Activated naive CD8-positive, alpha-beta T cell treated with anti-CD3 and anti-CD28 coated beads, Interleukin-2, amount 50 U/mL, for 24 hours (primary cell): ENCODE measurements around the gene PDLIM3.
"Not testable (repeated sequence)": the region's sequence is repeated elsewhere in the genome, so short reads cannot be mapped to it uniquely, and the experiment has no call there.

ENCODE experiments used
- ATAC-seq: fragments of 150-1000 bp; cut with Tn5 transposase; one replicate; pipeline ENCODE4 v1.10.0; 2021
- DNase-seq: peaks from one replicate; pipeline ENCODE4 v3.0.0; 2021
- H3K27ac Mint-ChIP-seq: one replicate; pipeline ENCODE4 v1.8.0; 2021; ENCODE audit warnings: mild to moderate bottlenecking, mixed read lengths
- H3K27me3 Mint-ChIP-seq: one replicate; pipeline ENCODE4 v1.8.0; 2021; ENCODE audit warnings: mixed read lengths
- H3K36me3 Mint-ChIP-seq: one replicate; pipeline ENCODE4 v1.8.0; 2021; ENCODE audit warnings: low read depth, mixed read lengths
- H3K4me1 Mint-ChIP-seq: one replicate; pipeline ENCODE4 v1.8.0; 2021; ENCODE audit warnings: mixed read lengths
- H3K4me3 Mint-ChIP-seq: one replicate; pipeline ENCODE4 v1.8.0; 2021; ENCODE audit warnings: mild to moderate bottlenecking, moderate library complexity, mixed read lengths
- H3K9me3 Mint-ChIP-seq: one replicate; pipeline ENCODE4 v1.8.0; 2021; ENCODE audit warnings: mixed read lengths

PDLIM3 gene

GRCh38 chr4:185565696-185566095, 30.4 kb upstream of the PDLIM3 start:
- no peak for DNase-seq
- Mint-ChIP-seq H3K36me3 (no peaks in the 10 kb centered on the region), H3K27me3 (peaks cover 11% of the 10 kb centered on the region), H3K4me3 (no peak overlapping the region), H3K4me1 (no peaks in the 10 kb centered on the region), H3K27ac (no peak overlapping the region), H3K9me3 (no peaks in the 10 kb centered on the region)
- ATAC-seq: no peak

GRCh38 chr4:185564349-185564748, 29.0 kb upstream of the PDLIM3 start:
- Mint-ChIP-seq H3K27ac (no peak overlapping the region), H3K9me3 (no peaks in the 10 kb centered on the region), H3K27me3 (peaks cover 11% of the 10 kb centered on the region), H3K36me3 (no peaks in the 10 kb centered on the region), H3K4me3 (no peak overlapping the region), H3K4me1 (no peaks in the 10 kb centered on the region)
- ATAC-seq (no peak), DNase-seq (no peak)

- H3K27me3 Mint-ChIP-seq: peaks cover 20% of the 10 kb centered on the region
- ATAC-seq (no peak), DNase-seq (no peak)
- H3K36me3 Mint-ChIP-seq: no peaks in the 10 kb centered on the region
- no peak overlapping the region for H3K4me3 Mint-ChIP-seq
- no peak overlapping the region for H3K27ac Mint-ChIP-seq
- H3K4me1 Mint-ChIP-seq: no peaks in the 10 kb centered on the region
- H3K9me3 Mint-ChIP-seq: no peaks in the 10 kb centered on the region
Measured at GRCh38 chr4:185562531-185562930, 27.2 kb upstream of the PDLIM3 start.

- DNase-seq (no peak), ATAC-seq (no peak)
- Mint-ChIP-seq H3K4me1 (no peaks in the 10 kb centered on the region), H3K36me3 (no peaks in the 10 kb centered on the region), H3K27me3 (peaks cover 31% of the 10 kb centered on the region), H3K4me3 (no peak overlapping the region), H3K9me3 (no peaks in the 10 kb centered on the region), H3K27ac (no peak overlapping the region)
Measured at GRCh38 chr4:185560316-185560715, 25.0 kb upstream of the PDLIM3 start.

GRCh38 chr4:185559915-185560281, 24.6 kb upstream of the PDLIM3 start:
- Mint-ChIP-seq H3K4me1 (no peaks in the 10 kb centered on the region), H3K27me3 (peaks cover 31% of the 10 kb centered on the region), H3K27ac (no peak overlapping the region), H3K36me3 (no peaks in the 10 kb centered on the region), H3K9me3 (no peaks in the 10 kb centered on the region), H3K4me3 (no peak overlapping the region)
- DNase-seq: no peak
- ATAC-seq: no peak

GRCh38 chr4:185559251-185559914, 24.1 kb upstream of the PDLIM3 start:
- not testable (repeated sequence) for H3K36me3 Mint-ChIP-seq, DNase-seq, H3K9me3 Mint-ChIP-seq, ATAC-seq, H3K4me3 Mint-ChIP-seq, H3K27ac Mint-ChIP-seq, H3K4me1 Mint-ChIP-seq
- peaks cover 31% of the 10 kb centered on the region for H3K27me3 Mint-ChIP-seq

GRCh38 chr4:185554365-185555126, 19.2 kb upstream of the PDLIM3 start:
- no peaks in the 10 kb centered on the region for H3K36me3 Mint-ChIP-seq
- H3K4me1 Mint-ChIP-seq: no peaks in the 10 kb centered on the region
- no peak overlapping the region for H3K27ac Mint-ChIP-seq
- H3K9me3 Mint-ChIP-seq: no peaks in the 10 kb centered on the region
- no peak overlapping the region for H3K4me3 Mint-ChIP-seq
- DNase-seq (no peak), ATAC-seq (no peak)
- peaks cover 24% of the 10 kb centered on the region for H3K27me3 Mint-ChIP-seq

- Mint-ChIP-seq H3K4me3 (no peak overlapping the region), H3K27ac (no peak overlapping the region), H3K27me3 (peaks cover 13% of the 10 kb centered on the region), H3K4me1 (no peaks in the 10 kb centered on the region), H3K36me3 (no peaks in the 10 kb centered on the region), H3K9me3 (no peaks in the 10 kb centered on the region)
- no peak for ATAC-seq
- no peak for DNase-seq
Measured at GRCh38 chr4:185552254-185552653, 16.9 kb upstream of the PDLIM3 start.

GRCh38 chr4:185550933-185551332, 15.6 kb upstream of the PDLIM3 start:
- H3K27me3 Mint-ChIP-seq: peaks cover 5% of the 10 kb centered on the region
- H3K4me3 Mint-ChIP-seq: no peak overlapping the region
- ATAC-seq: no peak
- no peaks in the 10 kb centered on the region for H3K36me3 Mint-ChIP-seq
- H3K4me1 Mint-ChIP-seq: no peaks in the 10 kb centered on the region
- H3K27ac Mint-ChIP-seq: no peak overlapping the region
- H3K9me3 Mint-ChIP-seq: no peaks in the 10 kb centered on the region
- DNase-seq: no peak

GRCh38 chr4:185549095-185549639, 13.9 kb upstream of the PDLIM3 start:
- no peak for DNase-seq
- Mint-ChIP-seq H3K9me3 (no peaks in the 10 kb centered on the region), H3K4me3 (no peak overlapping the region), H3K27ac (no peak overlapping the region), H3K4me1 (no peaks in the 10 kb centered on the region), H3K27me3 (peaks cover 4% of the 10 kb centered on the region), H3K36me3 (no peaks in the 10 kb centered on the region)
- no peak for ATAC-seq

GRCh38 chr4:185548587-185548986, 13.3 kb upstream of the PDLIM3 start:
- Mint-ChIP-seq H3K27ac (no peak overlapping the region), H3K4me3 (no peak overlapping the region), H3K36me3 (no peaks in the 10 kb centered on the region), H3K9me3 (no peaks in the 10 kb centered on the region), H3K4me1 (no peaks in the 10 kb centered on the region), H3K27me3 (peaks cover 4% of the 10 kb centered on the region)
- no peak for ATAC-seq
- no peak for DNase-seq

GRCh38 chr4:185546335-185546734, 11.0 kb upstream of the PDLIM3 start:
- Mint-ChIP-seq H3K27ac (no peak overlapping the region), H3K27me3 (peaks cover 10% of the 10 kb centered on the region), H3K36me3 (no peaks in the 10 kb centered on the region), H3K9me3 (no peaks in the 10 kb centered on the region), H3K4me3 (no peak overlapping the region), H3K4me1 (no peaks in the 10 kb centered on the region)
- ATAC-seq: no peak
- no peak for DNase-seq

- ATAC-seq: no peak
- Mint-ChIP-seq H3K27me3 (peaks cover 13% of the 10 kb centered on the region), H3K4me1 (no peaks in the 10 kb centered on the region), H3K4me3 (no peak overlapping the region), H3K9me3 (no peaks in the 10 kb centered on the region), H3K36me3 (no peaks in the 10 kb centered on the region), H3K27ac (no peak overlapping the region)
- DNase-seq: no peak
Measured at GRCh38 chr4:185542626-185543315, 7.5 kb upstream of the PDLIM3 start.

GRCh38 chr4:185541251-185541727, 6.0 kb upstream of the PDLIM3 start:
- H3K36me3 Mint-ChIP-seq: no peaks in the 10 kb centered on the region
- DNase-seq: no peak
- no peak overlapping the region for H3K27ac Mint-ChIP-seq
- no peak overlapping the region for H3K4me3 Mint-ChIP-seq
- no peaks in the 10 kb centered on the region for H3K4me1 Mint-ChIP-seq
- H3K27me3 Mint-ChIP-seq: peaks cover 17% of the 10 kb centered on the region
- no peak for ATAC-seq
- H3K9me3 Mint-ChIP-seq: no peaks in the 10 kb centered on the region
